ENCODE results near the gene PDE1C.
A peak's percentile ranks its signal among the peaks of the same experiment; 100 is the strongest.

PDE1C gene

DNA sequence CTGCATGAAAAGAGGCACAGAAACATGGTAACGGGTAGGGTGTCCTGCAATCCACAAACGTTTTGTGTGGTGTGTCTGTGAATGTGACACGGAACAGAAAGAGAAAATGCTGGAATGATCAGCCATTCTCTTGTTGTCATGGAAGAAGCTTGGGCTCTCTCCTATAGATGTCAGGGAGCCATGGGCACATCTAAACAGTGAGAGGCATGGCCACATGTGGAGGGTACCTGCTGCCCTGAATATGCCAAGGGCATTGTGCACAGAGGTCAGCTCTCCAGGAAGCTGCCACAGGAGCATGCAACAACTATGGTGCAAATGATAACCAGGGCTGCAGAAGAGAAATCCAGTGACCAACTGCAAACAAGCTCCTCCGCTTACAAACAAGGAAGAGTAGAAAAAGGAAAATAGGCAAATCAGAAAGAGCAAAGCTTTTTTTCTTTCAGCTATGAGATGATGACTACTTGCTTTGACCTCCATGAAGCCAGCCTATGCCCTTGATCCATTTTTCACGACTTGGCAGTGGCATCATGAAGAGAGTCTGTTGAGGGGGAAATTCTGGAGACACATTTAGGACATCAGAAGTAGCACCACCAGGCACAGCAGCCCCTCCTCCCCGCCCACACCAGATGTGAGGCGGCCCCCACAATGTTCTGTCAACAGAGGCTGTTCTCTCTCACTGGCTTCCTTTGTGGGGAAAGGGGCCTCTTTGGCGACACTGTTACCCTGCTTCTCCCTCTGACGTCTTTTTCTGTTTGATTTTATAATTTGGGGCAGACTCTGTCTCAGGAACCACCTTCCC, 4.8 kb upstream of the PDE1C start:
- no peak for DNase-seq

DNA sequence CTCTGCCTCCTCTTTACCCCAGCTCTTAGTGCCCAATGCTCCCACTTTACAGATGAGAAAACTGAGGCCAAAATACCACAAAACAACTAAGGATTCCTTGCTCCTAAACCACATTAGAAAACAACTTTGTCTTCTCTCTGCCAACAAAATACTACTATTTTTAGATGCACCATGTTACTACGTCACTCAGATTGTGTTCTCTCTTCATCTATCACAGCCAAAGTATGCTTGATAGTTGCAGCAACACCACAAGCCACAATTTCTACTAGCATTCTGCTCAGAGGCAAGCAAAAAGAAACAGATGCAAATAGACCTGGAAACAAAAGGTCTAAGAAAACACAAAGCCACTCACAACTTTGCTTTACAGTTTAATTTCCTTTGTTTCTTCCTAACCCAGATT, 3.3 kb upstream of the PDE1C start:
- no peak for DNase-seq

DNA sequence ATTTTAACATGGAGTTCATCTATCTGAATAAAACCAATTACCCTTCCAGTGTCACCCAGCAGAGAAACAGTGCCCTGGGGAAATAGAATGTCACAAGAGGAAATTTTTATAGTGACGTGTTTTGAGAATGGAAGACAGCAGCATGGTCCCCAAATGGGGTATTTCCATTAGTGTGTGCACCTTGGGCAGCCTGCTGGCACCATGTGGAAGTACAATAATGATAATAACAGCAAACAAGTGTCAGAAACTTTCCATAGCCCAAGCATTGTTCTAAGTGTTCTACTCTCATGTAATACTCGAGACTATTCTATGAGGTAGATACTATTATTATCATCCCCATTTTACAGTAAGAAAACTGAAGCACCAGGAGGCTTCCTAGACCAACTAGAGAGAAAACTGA, 2.2 kb upstream of the PDE1C start:
- DNase-seq = no peak

DNA sequence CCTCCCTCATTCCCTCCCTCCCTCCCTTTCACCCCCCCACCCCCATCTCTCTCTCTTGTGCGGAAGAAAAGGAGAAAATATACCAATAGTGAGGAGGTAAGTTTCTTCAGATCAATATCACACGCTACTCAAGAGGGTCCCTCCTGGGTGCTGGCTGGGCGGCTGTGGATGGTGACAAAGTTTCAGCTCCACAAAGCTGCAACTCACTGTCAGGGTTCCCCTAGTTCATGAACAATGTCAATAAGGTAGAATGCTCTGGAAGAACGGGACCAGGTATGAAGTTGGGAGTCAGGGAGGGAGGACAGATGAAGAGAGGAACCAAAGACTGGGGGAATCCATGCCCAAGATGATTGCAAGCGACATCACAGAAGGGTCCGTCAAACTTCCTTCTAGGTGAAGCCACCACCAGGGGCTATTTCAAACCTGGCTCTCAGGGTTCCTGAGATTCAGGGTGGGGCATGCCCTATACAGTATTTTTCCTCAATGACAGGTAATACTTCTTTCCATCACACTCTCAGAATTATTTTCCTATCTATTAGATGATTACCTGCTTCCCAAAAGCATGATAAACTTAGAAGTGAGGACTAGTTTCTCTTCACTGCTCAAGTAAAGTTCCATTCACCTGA, 1.4 kb upstream of the PDE1C start:
- DNase-seq = no peak

DNA sequence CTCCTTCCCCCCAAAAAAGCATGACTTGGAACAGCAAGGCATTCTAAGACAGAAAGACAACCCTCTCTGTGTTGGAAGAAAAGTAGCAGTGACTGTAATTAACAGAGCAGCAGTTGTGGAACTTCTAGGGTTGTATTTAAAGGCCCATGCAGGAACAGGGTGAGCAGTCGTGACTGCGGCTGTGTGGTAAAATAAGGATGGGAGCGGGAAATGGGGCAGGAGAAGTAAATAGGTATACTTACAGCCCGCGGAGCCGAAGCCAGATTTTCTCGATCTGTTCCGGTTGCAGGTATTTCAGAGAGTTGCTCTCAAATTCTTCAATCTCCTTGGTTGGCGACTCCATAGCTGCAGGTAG, 179 bp downstream of the PDE1C start:
- DNase-seq = no peak

DNA sequence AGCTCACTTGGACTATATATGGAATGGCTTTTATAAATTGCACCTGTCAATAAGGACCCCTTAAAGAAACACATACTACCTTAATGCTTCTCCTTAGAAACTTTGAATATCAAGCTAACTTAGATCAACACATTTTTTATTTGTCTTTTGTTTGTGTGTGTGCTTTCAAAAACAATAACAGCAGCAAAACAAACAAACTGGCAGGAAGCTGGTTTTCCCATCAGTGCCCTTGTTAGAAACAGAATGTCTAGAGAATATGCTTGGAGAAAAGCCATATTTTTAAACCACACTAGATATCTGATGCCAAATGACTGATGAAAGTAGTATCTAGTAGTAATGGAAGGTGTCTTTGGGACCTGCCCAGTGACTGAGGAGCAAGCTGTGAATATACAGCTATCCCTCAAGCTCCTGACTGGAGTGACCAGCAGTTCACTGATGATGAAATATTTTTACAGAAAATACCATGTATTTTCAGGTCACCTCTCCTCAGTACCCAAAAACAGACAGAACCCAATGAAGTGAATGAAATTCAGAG, 1.0 kb downstream of the PDE1C start:
- peak in 1 of 2 experiments; percentile 83 for DNase-seq

DNA sequence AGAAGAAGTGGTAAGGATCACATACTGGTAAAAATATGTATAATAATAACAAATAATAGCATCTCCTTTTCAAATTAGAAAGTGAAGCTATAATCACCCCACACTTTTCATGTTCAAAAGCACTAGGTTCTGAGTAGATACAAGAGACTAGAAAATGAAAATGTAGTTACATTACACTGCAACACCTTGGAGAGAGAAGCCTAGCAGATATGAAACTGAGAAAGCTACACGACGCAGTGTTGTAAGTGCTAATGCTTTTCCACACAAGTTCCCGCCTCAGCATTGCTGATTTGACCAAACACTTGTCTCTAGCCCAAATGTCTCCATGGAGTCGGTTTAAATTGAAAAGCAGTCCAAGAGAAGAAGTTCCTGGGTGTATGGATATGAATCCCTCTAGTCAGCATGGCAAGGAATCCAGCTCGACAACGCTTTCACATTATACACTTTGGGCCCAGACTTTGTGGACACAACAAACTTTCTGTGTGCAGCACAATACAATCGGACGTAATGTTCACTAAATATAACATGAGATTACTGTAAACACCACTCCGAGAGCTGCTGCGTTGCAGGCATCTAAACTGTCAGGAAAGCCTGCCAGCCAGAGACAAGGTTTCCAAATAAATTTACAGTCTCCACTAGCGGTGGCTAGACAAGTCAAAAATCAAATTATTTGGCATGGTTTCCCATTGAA, 1.7 kb downstream of the PDE1C start:
- peak; percentile 54 to 83 for DNase-seq

DNA sequence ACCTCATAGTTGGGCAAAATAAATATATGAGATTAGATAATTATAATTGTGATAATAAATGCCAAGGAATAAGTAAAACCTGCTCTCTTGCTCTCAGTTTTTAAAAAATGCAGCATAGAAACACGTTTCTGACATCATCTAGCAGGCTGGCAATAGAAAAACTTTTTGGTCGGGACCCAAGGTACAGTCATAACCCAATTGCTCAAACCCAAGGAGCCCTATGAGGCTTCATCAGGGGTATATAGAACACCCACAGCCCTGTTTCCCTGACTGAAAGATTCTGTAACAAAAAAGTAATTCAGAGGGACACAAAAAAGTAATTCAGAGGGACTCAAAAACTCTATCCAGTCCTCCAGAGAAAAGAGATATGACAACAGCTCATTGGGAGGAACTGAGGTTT, 3.8 kb downstream of the PDE1C start:
- DNase-seq = no peak

DNA sequence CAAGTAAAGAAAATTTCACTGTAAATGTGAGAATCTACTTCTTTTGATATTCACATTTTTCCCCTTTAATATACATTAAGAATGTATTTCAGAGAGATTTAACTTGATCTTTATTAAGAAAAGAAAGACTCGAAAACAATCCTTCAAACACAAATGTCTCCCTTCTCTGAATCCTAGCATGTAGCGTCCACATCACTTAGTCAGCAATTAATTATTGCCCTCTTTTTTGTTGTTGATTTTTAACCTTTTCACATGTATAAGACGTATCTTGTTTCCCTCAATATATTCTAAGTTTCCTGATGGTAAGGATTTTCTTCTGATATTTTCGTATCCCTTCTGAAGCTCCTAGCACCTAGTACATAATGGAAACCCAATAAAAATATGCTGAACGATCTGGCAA, 6.6 kb downstream of the PDE1C start:
- DNase-seq = no peak

DNA sequence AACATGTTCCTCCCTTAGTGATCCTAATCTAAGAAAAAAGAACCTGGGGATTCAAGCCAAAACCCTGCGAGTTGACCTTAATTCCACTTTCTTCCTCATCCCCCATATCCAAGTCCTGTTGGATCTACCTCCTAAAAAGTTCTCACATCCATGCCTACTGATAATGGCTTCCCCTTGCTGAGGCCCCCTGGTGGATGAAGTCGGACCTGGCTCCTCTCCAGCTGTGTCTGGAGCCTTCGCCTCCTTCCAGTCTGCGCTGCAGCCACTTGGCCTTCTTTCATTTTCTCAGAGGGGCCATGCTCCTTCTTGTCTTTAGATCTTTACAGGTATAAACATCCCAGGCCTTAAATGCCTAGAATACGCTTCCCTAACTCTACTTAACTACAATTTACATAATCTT, 8.1 kb downstream of the PDE1C start:
- DNase-seq = peak; percentile 57 to 74

DNA sequence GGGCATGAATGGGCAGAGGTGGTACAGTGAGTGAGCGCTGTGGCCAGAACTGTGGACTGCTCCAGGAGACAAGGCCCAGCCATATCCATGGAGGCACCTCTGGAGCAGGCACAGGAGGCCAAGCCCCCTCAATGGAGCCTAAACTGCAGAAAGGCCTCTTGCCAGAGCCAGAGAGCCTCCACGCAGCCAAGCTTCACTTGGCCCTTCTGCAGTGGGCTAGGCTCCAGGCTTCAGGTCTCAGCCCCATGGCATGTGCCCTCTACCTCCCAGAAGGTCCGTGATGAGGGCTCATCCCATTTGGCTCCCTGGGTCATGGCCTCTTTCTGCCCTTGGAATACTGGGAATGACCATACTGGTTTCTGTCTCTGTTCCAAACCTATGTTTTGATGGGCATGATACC, 8.9 kb downstream of the PDE1C start:
- peak in 1 of 2 experiments; percentile 70 for DNase-seq

DNA sequence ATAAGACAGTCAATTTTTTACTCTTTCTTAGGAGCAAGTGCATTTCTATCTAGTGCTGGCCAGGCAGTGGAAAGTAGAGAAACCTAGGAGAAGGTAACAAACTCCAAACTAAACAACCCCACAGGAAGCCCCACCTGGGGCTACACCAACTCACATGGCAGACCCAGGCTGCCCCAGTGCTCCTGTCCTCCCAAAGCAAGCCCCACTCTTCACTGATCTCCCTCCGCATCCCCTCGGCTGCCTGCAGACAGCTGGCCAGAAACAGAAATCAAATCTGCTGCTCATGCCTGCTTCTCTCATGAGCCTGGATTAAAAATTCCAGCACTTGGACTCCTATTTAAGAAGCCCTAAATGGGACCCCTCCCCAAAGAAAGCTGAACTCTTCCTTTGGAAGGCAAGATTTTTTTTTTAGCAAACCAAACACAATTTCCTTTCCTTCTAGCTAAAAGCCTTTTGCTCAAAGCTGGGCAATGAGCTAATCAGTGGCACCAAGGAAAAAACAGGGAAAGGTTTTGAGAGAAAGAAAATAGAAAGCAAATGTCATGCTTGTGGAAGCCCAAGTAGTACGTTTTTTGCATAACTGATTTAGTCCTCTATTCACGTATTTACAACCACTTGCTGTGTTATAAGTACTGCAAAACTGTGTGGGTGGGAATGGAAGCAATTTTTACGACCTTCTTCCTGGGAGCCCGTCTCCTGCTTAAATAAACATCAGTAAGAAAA, 10.8 kb downstream of the PDE1C start:
- no peak for DNase-seq

DNA sequence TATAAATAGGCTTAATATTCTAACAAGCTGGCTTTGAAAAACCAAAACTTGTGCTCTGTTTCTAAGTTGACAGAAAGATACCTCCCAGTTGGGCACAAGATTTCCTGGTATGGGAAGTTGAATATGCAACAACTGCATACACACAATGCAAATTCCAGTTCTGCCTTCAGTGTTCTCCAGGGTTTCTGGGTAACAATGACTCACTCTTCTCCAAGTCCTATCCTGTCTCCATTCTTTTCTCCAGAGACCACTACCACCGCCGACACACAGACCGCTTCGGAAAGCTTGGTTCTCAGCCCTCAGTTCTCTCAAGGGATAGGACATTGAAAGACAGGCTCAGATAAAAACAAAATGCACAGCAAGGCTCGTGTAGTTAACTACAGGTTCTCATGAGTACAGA, 12.2 kb downstream of the PDE1C start:
- DNase-seq = peak in 1 of 2 experiments; percentile 21

DNA sequence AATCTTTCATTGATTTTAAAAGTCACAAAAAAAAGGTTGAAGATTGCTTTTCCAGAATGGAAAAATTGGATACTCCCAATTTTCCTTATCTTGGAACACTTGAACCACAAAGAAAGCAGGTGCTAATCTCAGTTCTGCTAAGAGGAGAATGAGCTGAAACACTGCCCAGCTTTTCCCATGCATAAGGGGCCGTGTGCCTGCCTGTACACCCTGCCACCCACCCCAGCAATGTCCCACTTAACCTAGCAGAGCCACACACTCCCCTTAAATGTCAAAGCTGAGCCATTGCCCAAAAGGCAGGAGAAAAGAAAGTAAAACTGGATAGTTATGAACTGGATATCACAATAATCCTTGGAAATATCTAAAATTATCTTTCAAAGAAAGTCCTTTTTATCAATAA, 13.4 kb downstream of the PDE1C start:
- DNase-seq = no peak

DNA sequence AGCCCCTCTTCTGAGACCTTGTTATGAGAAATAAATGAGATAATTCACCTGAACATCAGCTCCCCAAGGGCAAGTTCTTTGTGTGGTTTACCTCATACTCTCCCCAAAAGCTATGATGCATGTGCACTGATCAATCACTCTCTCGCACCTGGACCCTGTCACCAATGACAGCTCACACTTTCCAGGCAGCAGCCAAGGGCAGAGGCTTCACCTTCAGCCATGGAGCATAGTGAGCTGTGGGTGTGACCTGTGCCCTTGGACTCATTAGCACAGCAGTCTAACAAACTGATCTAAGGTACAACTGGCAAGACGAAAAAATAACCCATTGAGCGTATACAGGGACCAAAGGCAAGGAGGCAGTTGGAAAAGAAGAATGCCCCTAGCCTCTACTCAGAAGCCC, 17.0 kb downstream of the PDE1C start:
- DNase-seq = no peak

DNA sequence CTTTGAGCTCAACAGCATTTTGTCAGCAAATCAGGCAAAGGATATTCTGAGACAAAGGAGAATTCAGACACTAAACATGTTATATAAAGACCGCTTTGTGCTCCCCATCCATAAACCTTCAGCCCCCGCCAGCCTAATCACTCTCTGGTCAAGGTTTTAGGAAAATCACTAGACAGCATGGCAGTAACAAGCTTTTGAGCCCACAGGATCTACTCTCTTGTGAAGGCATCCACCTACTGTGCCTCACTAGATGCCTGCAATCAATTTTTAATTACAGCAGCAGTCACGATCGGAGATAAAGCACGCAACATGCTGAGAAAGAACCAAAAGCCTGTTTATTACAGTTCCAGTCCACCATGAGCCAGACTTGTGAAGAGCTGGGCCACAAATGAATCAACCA, 19.1 kb downstream of the PDE1C start:
- DNase-seq = no peak

DNA sequence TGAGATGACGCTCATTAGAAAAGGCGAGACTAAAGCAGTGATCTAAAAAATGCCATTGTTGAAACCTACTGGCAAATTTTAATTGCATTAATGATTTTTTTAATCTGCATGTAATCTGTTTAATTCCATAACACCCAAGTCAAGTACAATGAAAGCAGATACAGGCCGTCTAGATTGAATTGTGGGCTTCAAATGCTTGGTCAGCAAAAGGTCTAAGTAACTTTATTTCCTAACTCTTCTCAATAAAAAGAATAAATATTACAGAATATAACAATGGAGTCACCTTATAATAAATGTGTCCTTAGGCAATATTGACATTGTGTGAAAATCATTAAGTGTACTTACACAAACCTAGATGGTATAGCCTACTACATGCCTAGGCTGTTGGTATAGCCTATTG, 20.6 kb downstream of the PDE1C start:
- DNase-seq = no peak

DNA sequence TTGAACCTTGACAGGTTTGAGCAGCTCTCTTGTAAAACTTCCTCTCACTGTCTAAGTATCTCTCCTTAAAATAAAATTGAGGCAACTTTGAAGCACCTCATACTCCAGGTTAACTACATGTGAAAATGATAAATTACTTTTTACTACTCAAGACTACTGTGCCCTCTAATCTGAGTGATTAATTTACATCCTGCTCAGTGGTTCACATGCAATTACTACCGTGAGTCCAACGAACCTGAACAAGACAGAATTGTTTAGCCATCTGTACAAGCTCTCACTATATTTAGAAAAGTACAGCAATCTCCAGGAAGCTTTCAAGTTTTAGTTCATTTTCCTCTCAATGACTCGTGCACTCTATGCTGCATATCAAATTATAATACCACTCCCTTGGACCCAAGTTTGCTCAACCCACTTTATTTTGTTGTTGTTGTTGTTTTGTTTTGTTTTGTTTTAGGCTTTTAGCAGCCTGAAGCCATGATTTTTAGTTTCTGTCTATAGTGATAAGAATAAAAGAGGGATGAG, 21.2 kb downstream of the PDE1C start:
- peak in 1 of 2 experiments; percentile 52 for DNase-seq

DNA sequence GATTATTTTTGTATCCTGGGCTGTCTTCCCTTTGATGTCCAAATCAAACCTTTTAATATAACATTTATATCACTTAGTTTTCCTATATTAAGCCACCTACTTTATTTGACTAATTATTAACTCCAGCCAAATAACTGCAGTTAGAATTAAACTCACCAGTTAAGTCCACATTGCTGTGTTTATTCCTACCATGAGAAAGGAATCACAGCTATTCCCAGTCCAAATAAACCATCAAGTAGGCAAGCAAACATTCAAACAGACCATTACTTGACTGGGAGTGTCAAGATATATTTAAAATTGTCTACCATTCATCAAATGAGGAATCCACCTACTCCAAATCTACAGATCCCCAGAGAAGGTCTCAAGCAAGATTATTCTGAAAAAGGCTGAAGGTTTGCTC, 22.4 kb downstream of the PDE1C start:
- DNase-seq = no peak

DNA sequence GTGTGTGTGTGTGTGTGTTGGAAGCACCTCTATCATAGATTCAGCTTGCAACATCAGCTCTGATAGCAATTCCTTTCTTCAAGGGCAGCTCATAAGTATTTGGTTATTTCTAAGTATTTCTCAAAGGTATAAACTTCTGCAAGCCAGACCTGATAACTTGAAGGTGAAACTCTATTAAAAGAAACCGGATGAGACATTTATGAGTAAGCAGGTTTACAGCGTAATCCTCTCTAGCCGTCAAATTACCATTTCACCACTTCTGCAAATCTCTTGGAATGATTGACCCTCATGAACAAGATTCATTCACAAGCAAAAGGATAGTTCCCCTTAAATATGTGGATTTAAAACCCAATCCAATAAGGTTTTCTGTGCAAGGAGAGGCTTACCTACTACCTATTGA, 23.1 kb downstream of the PDE1C start:
- no peak for DNase-seq

DNA sequence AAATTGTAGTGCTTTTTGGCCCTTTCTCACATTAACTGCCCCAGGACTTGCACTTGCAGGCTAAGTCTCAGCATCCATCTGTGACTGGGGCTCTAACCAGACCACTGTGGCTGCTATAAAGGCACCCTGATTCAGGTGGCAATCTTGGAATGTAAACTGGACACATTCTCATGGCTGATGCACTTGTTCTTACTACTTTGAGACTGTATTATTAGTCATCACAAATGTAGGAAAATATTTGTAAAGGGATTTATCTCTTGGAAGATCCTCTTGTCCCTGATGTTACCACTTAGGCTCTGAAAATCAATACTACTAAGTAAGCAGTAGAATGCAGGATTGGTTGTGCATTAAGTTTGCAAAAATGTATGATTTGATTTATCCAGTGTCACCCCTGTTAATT, 25.0 kb downstream of the PDE1C start:
- no peak for DNase-seq

DNA sequence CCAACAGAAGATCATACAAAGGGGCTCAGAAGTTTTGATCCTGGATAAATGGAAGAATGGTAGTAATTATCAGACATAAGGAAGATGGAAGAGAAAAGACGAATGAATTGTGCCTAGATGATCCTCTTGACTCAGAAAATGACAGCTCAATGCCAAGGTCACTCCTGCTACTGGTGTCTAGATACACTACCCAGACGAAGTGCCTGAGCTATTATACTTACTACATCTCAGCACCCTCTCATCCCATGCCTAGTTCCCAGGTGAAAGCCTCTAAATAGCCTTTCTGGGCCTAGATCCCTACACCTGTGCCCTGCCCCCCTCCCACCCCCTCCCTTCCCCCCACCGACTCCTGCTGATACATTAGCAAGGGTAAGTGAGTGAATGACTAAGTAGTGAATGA, 25.5 kb downstream of the PDE1C start:
- no peak for DNase-seq

DNA sequence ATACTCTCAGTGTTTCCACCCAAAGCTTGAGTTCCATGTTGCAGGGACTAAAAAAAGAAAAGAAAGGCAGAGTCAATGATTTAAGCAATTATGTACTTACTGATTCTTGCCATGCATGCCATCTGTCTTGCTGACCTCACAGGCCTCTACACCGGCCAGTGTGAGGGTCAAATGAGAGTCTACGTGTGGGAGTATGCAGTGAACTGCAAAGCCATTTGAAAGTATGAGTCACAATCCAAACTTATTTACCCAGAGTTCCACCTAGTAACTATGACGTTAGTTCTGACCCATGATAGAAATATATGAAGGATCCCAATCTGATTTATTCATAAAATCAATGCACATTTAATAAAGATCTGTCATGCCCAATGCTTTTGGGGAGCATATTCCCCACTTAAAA, 26.5 kb downstream of the PDE1C start:
- DNase-seq = no peak

Measured in NCI-H446 (cell line).